DMS153 treated with DMSO at 0.1 percent for 48 hours (cell line): Measurements from ENCODE around the gene ATP23.
A peak's percentile ranks its signal among the peaks of the same experiment; 100 is the strongest.

Source experiments
- DNase-seq: peaks from one replicate; lab custom pipeline; 2025; ENCODE audit not compliant: unreplicated experiment; lab: John Stamatoyannopoulos, UW

The ATP23 gene

GRCh38 chr12:57907281-57907680 is 34.1 kb upstream of the ATP23 start:
- DNase-seq: no peak

GRCh38 chr12:57908511-57908910 is 32.9 kb upstream of the ATP23 start:
- DNase-seq: no peak

- DNase-seq: no peak
Observed at GRCh38 chr12:57909056-57909455, 32.3 kb upstream of the ATP23 start.

GRCh38 chr12:57909611-57910010 is 31.8 kb upstream of the ATP23 start:
- DNase-seq: no peak

- DNase-seq: no peak
Observed at GRCh38 chr12:57918147-57918546, 23.2 kb upstream of the ATP23 start.

GRCh38 chr12:57927086-57927485 is 14.3 kb upstream of the ATP23 start:
- no peak for DNase-seq

- DNase-seq: no peak
Observed at GRCh38 chr12:57929092-57929830, 12.1 kb upstream of the ATP23 start.

GRCh38 chr12:57934819-57935218 is 6.5 kb upstream of the ATP23 start:
- DNase-seq: no peak

- DNase-seq: no peak
Observed at GRCh38 chr12:57935331-57935730, 6.0 kb upstream of the ATP23 start.

GRCh38 chr12:57935839-57936512 is 5.4 kb upstream of the ATP23 start:
- DNase-seq: peak; percentile 84

GRCh38 chr12:57936513-57936883 is 4.9 kb upstream of the ATP23 start:
- DNase-seq: no peak

GRCh38 chr12:57939291-57939690 is 2.1 kb upstream of the ATP23 start:
- DNase-seq: no peak

- no peak for DNase-seq
Observed at GRCh38 chr12:57940052-57940914, 1.1 kb upstream of the ATP23 start.

GRCh38 chr12:57940915-57941164 is 527 bp upstream of the ATP23 start:
- DNase-seq: no peak

GRCh38 chr12:57943438-57944080 is 2.2 kb downstream of the ATP23 start:
- DNase-seq: no peak

GRCh38 chr12:57944313-57945023 is 3.1 kb downstream of the ATP23 start:
- no peak for DNase-seq

- DNase-seq: no peak
Observed at GRCh38 chr12:57952766-57953165, 11.4 kb downstream of the ATP23 start.

GRCh38 chr12:57954768-57955167 is 13.4 kb downstream of the ATP23 start:
- no peak for DNase-seq

- DNase-seq: no peak
Observed at GRCh38 chr12:57958061-57958657, 16.8 kb downstream of the ATP23 start.

- no peak for DNase-seq
Observed at GRCh38 chr12:57964421-57964820, 23.1 kb downstream of the ATP23 start.

GRCh38 chr12:57965766-57966165 is 24.4 kb downstream of the ATP23 start:
- DNase-seq: no peak
